Erythroblast (primary cell): ENCODE data around the gene CCNB2.

Experiments
- GATA1 ChIP-seq: IDR thresholded peaks from 2 replicates; pipeline ENCODE4 v1.6.1; 2011; ENCODE audit warnings: low read depth, mild to moderate bottlenecking, control low read depth, low read length, moderate library complexity
- POLR2A ChIP-seq: IDR thresholded peaks from 2 replicates; pipeline ENCODE4 v1.6.1; 2011; ENCODE audit warnings: mild to moderate bottlenecking, low read length

DNA sequence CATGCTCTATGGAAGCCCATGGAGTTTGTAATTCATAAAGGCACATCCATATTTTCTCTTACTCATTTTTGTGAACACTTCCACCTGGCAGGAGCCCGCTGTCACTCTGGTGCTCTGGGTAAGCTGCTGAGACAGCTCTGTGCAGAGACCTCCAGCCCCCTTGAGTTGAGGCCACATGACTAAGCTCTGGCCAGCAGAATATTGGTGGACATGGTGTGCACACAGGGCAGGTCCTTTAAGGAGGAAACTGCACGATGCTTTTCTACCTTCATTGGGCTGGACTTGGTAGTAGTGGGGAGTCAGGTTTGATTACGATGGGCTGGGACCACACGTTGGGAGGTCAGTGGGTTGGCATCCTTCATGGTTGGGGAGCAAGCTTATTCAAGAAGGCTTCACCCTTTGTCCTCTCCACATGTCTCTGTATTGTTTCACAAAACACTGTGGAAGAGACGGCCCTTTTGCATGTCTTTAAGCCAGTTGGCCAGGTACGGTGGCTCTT, 29.0 kb downstream of the CCNB2 start:
- TF ChIP-seq POLR2A, result no peak
- no peak for TF ChIP-seq GATA1
